Femur (tissue), 1 donor: ENCODE measurements around the gene MOV10L1.
A peak's percentile ranks its signal among the peaks of the same experiment; 100 is the strongest.
"Not testable (repeated sequence)": the region's sequence is repeated elsewhere in the genome, so short reads cannot be mapped to it uniquely, and the experiment has no call there.

ENCODE experiments used
- DNase-seq: peaks from one replicate; pipeline ENCODE4 v3.0.0-alpha.2; 2017

MOV10L1 gene

GRCh38 chr22:50078761-50079160 lies 11.0 kb upstream of the MOV10L1 start:
- DNase-seq, result no peak

DNA sequence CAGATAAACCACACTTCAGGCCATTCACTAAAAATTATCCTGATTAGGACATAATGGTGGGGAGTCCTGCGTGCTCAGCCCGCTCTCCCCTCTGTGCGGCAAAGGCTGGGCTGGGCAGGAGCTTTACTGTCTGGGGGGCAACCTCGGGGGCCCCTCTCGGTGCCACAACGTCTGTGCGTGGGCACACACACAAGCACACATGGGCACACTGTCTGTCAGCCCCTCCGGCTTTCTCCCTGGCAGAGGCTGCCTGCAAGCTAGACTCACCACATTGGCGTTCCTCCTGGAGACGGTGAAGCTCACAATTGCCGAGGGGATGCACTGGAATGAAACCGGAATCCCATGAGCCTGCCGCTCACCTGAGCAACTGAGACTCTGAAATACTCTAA lies 9.7 kb upstream of the MOV10L1 start:
- DNase-seq, result no peak

DNA sequence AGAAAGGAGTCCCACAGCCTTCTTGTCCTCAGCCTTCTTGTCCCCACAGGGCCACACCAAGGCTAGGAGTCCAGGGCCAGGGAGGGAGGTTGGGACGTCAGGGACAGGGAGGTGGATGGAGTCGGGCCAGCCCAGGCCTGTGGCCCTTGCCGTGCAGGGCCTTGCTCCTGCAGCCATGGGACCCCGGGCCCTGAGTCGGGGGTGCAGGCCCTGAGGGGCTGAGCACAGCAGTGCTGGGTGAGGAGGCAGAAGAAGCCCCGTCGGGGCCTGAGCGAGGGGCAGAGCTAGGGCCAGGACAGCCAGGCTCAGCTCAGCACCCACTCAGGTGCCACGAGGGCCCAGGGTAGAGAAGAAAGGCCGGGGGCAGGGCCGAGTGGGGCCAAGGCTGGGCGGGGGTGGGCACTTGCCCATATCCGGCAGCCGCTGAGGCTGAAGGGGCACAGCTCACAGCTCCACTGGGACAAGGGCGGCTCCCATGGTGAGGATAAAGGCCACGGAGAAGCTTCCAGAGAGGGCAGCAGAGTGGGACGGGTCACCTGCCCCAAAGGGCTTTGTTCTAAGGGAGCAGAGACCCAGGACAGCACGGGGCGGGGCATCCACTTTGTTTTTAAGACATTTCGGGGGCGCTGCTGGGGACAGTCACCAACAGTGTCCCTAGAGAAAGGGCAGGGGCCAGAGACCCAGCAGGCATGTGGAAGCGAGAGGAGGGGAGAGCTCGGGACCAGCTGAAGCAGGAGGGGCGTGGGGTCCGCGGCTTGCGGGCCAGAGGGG lies 8.2 kb upstream of the MOV10L1 start:
- no peak for DNase-seq

- no peak for DNase-seq
These were observed 7.5 kb upstream of the MOV10L1 start for GRCh38 chr22:50082197-50082715.

DNA sequence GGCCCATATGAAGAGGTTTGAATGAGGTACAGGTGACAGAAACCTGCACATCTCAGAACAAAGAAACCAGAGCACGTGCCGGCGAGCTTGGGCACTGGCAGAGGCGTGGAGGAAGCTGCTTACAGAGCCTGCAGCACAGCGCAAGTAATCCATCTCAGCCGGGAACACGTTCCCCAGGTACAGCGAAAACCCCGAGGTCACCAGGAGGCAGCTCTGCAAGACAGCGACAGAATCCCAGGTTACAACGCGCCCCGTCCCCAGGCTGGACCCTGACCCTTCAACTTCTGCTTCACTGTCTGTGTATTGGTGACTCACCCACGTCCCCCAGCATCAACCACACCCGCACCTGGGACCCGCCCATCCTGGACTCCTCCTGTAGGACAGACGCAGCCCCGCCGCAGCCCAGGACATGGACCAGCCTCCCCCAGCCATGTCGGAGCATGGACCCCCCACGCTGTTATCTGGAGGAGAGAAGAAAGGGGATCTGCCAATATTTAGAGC lies 6.8 kb upstream of the MOV10L1 start:
- no peak for DNase-seq

- DNase-seq, result no peak
These were observed 6.2 kb upstream of the MOV10L1 start for GRCh38 chr22:50083462-50084079.

- DNase-seq, result no peak
These were observed 5.7 kb upstream of the MOV10L1 start for GRCh38 chr22:50084080-50084477.

GRCh38 chr22:50084614-50085021 lies 5.2 kb upstream of the MOV10L1 start:
- DNase-seq, result no peak

DNA sequence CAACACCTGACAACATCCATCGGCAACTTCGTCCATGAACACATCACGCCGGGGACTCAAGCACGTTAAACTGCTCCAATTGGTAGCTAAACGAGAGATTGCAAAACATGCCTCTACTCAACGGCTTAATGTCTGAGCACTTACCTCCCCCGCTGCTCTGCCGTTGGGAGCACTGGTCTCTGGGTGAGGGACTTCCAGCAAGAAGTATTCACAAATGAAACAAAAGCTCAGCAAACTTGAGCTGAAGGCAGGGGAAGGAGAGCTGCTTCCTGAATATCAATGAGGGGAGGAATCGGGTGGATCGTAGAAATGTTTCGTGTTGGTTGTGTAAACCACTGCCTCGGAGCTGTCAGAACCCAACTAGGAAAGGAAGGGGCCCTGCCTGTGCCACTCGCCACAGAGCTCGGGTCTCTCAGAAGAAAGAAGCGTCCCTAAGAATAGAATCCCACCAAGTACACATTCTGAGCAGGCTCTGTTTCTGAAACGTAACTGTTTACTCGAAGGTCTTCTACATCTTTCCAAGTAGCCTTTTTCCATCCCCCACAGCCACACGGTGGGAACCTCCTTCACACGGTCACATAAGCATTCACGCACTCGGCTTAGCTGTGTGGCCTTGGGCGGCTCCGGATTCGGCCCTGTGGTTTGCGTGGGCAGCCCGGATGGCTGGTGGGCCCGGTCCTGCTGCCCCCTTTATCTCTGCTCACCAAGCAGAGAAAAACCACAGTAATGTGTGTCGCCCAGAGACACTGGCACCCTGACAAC lies 4.4 kb upstream of the MOV10L1 start, which contains the start of gene MLC1:
Gene MLC1 (minus strand): TSS at position 216 of the 762 bp plus-strand sequence. CDS start 524 bp downstream, outside the sequence.
- peak; percentile 62 for DNase-seq

DNA sequence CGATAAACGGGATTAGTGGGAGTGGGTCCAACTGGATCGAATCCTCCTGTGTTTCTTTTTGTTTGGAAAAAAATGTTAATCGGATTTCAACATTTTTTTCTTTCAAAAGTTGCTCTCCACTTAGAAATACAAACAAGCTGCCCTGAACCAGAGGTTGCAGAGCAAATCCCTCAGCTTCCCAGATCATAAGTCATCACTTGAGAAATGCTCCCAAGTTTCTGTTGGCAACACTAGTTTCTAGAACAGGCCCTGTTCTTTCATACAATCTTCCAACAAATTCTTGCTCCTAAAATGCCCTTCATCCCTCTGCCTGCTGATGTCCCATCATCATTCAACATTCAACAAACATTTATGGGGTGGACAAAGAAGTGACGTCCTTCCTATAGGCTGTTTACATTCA lies 3.3 kb upstream of the MOV10L1 start:
- no peak for DNase-seq

- DNase-seq, result not testable (repeated sequence)
These were observed 2.8 kb upstream of the MOV10L1 start for GRCh38 chr22:50086975-50087374.

DNA sequence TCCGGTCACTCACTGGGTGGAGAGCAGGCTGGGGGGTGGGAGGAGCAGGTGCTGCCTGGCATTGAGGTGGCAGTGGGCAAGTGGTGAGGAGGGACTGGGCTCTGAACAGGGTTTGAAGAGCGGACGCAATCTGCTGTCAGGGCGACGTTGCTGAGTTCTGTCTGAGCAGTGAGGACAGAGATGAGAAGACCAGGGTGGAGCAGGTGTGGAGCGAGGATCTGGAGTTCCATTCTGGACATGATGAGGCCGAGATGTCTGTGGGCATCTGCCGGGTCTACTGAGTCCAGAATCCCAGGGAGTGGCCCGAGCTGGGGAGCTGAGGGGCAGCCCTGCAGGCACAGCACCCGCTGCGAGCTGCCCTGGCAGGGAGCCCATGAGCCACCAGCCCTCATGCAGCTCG lies 2.2 kb upstream of the MOV10L1 start:
- no peak for DNase-seq

GRCh38 chr22:50088096-50088495 lies 1.7 kb upstream of the MOV10L1 start:
- DNase-seq, result no peak

DNA sequence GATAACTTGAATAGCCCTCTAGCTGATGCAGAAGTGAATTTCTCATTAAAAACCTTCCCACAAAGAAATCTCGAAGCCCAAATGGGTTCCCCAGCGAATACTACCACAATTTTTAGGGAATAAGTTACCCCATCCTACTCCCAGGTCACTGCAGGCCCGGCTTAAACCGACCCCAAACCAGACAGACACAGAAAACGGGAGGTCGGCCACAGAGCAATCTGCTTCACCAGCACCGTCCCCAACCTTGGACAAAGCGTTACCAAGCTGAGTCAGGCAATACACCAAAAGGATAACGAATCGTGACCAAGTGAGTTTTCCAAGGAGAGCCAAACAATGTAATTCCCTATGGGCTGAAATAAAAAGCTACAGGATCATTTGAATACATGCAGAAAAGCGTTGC lies 575 bp upstream of the MOV10L1 start:
- no peak for DNase-seq

DNA sequence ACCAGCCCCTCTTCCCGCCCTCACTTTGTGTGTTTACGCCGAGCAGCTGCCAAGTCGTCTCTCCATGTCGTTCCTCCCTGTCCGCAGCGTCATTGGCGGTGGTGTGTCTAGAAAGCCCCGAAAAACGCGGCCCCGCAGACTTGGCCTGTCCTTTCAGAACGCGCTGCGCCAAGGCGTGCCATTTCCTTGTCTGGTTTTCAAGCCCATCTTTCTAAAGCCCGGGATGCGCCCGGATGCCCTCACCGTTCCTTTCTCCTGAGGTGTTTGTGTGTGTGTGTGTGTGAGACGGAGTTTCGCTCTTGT lies 557 bp downstream of the MOV10L1 start:
- DNase-seq, result no peak

GRCh38 chr22:50091092-50091768 lies 1.4 kb downstream of the MOV10L1 start:
- no peak for DNase-seq

GRCh38 chr22:50092342-50092741 lies 2.5 kb downstream of the MOV10L1 start:
- DNase-seq, result no peak

DNA sequence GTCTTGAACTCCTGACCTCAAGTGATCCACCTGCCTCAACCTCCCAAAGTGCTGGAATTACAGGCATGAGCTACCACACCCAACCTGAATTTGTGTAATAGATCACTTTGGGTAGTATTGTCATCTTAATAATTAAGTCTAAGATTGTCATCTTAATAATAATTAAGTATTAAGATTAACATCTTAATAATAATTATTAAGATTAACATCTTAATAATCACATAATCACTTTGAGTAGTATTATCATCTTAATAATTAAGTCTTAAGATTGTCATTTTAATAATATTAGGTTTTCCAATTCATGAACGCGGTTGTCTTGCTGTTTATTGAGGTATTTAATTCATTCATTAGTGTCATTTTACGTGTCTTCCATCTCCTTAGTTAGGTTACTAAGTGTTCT lies 8.2 kb downstream of the MOV10L1 start:
- no peak for DNase-seq

DNA sequence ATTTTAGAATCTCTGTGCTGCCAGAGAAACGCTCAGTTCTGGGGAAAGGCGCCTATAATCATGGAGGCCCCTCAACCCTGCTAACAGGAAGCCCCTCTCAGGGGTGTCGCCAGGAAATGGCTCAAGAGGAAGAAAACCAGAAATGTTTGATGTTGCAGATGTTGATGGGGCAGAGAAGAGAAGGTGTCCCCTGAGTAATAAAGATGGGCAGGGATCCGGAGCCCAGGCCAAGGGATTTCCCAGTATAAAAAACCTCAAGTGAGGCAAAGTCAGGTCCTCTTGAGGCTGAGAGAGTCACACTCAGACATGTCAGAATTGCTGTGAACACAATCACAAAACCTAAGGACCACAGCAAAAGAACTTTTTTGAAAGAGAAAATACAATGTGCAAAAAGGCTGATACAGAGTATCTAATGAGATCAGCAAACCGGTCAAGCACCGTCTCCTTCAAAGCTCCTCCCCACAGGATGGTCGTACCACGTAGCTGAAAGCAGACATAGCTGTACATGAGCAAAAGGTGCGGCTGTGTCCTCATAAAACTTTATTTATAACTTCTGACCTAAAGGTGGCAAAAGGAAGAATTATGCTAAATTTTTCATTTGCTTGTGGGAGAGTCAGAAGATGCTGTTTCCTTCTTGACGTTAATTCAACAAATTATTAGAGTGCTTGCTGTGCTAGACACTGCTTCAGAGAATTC lies 12.2 kb downstream of the MOV10L1 start:
- no peak for DNase-seq

- no peak for DNase-seq
These were observed 13.1 kb downstream of the MOV10L1 start for GRCh38 chr22:50102946-50103345.

DNA sequence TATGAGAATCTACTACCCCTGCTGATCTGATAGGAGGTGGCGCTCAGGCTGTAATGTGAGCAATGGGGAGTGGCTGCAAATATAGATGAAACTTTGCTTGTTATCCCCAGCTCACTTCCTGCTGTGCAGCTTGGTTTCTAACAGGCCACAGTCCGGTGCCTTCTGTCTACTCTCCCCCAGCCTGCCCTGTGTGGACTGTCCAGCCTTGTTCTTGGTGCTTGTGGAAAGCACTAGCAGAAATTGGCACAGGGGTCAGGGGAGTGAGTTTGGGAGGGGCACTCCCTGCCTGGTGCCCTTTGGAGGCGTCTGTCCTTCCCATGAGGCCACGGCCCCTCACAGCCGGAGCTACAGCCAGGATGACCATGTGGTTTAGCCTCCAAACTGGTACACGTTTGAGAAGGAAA lies 14.3 kb downstream of the MOV10L1 start:
- no peak for DNase-seq
